Measurements from ENCODE around the gene PPARD. TPM values are rescaled to one million over a fixed set of nuclear protein-coding genes. Genes with fewer than 3 reads are reported as not detected.

PPARD gene
- total and polyA plus RNA-seq, 2 of the 13 experiments (the other 11 are each of a cell fraction or from before 2014, with no cell fraction given) = 6.1 to 13.3 TPM

DNA sequence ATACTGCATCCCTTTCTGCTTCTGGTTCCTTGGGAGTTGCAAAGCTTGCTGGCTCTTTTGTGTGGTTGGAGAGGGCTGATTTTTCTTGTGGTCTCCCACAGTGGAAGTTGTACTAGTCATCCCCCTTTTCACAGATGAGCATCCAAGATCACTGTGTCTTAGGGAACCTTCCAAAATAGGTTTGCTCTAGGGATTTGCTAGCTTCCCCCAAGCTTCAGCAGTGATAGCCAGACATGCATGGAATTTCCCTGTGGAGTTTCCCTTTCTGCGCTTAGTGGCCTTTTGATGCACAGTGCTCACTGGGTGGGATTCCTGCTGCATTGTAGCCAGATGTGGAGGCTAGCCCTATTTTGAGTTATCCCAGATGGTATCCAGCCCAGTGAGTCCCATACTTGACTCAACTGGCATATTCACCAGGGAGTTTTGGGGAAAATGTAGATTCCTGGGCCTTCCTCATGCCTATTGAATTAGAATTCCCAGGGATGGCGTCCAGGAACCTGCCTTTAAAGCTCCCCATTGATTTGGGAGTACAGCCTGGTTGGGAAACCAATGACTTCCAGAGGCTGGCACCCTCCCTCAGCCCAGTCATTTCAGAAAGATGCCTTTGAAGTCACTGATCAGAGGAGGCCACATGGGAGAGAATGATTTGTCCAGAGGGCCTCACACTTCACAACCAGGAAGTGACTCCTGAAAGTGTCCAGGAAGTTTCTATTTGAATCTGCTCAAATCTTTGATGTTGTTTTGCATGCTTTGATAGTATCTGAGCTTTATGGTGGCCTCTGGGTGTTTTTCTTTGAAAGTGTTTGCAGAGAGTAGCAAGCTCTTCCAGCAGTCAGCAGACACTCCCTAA is 25.9 kb downstream of the PPARD start (continued):
- TF ChIP-seq SNAI1 (CRISPR knock-in tag; IDR thresholded peaks at IDR 0.05; ENCODE audit: borderline replicate concordance) = no peak
- no peak for TF ChIP-seq ZNF670 (CRISPR knock-in tag; IDR thresholded peaks at IDR 0.05; ENCODE audit: borderline replicate concordance)
- TF ChIP-seq ZNF30 (CRISPR knock-in tag; IDR thresholded peaks at IDR 0.05) = no peak
- TF ChIP-seq, protein P1, sequence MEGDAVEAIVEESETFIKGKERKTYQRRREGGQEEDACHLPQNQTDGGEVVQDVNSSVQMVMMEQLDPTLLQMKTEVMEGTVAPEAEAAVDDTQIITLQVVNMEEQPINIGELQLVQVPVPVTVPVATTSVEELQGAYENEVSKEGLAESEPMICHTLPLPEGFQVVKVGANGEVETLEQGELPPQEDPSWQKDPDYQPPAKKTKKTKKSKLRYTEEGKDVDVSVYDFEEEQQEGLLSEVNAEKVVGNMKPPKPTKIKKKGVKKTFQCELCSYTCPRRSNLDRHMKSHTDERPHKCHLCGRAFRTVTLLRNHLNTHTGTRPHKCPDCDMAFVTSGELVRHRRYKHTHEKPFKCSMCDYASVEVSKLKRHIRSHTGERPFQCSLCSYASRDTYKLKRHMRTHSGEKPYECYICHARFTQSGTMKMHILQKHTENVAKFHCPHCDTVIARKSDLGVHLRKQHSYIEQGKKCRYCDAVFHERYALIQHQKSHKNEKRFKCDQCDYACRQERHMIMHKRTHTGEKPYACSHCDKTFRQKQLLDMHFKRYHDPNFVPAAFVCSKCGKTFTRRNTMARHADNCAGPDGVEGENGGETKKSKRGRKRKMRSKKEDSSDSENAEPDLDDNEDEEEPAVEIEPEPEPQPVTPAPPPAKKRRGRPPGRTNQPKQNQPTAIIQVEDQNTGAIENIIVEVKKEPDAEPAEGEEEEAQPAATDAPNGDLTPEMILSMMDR (CRISPR knock-in tag; IDR thresholded peaks at IDR 0.05) = no peak
- TF ChIP-seq SKI (IDR thresholded peaks at IDR 0.05; ENCODE audit: partially characterized antibody) = peak; percentile 44
- no peak for TF ChIP-seq CEBPG (CRISPR knock-in tag; IDR thresholded peaks at IDR 0.05)
- no peak for TF ChIP-seq ZFP90 (CRISPR knock-in tag; IDR thresholded peaks at IDR 0.05; ENCODE audit: borderline replicate concordance)
- TF ChIP-seq ELF3 (CRISPR knock-in tag; IDR thresholded peaks at IDR 0.05) = peak; percentile 100
- no peak for TF ChIP-seq NFE2 (CRISPR knock-in tag; IDR thresholded peaks at IDR 0.05)
- peak; percentile 32; the same call in 1 of the 2 replicates for TF ChIP-seq ATF1 (CRISPR knock-in tag; IDR thresholded peaks at IDR 0.05)
- TF ChIP-seq ZNF792 (CRISPR knock-in tag; IDR thresholded peaks at IDR 0.05) = peak; percentile 52; the same call in 1 of the 2 replicates
- no peak for TF ChIP-seq NFATC3 (CRISPR knock-in tag; IDR thresholded peaks at IDR 0.05)
- TF ChIP-seq, protein P2, sequence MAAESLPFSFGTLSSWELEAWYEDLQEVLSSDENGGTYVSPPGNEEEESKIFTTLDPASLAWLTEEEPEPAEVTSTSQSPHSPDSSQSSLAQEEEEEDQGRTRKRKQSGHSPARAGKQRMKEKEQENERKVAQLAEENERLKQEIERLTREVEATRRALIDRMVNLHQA (CRISPR knock-in tag; IDR thresholded peaks at IDR 0.05) = no peak
- TF ChIP-seq, protein P3, sequence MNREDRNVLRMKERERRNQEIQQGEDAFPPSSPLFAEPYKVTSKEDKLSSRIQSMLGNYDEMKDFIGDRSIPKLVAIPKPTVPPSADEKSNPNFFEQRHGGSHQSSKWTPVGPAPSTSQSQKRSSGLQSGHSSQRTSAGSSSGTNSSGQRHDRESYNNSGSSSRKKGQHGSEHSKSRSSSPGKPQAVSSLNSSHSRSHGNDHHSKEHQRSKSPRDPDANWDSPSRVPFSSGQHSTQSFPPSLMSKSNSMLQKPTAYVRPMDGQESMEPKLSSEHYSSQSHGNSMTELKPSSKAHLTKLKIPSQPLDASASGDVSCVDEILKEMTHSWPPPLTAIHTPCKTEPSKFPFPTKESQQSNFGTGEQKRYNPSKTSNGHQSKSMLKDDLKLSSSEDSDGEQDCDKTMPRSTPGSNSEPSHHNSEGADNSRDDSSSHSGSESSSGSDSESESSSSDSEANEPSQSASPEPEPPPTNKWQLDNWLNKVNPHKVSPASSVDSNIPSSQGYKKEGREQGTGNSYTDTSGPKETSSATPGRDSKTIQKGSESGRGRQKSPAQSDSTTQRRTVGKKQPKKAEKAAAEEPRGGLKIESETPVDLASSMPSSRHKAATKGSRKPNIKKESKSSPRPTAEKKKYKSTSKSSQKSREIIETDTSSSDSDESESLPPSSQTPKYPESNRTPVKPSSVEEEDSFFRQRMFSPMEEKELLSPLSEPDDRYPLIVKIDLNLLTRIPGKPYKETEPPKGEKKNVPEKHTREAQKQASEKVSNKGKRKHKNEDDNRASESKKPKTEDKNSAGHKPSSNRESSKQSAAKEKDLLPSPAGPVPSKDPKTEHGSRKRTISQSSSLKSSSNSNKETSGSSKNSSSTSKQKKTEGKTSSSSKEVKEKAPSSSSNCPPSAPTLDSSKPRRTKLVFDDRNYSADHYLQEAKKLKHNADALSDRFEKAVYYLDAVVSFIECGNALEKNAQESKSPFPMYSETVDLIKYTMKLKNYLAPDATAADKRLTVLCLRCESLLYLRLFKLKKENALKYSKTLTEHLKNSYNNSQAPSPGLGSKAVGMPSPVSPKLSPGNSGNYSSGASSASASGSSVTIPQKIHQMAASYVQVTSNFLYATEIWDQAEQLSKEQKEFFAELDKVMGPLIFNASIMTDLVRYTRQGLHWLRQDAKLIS (CRISPR knock-in tag; IDR thresholded peaks at IDR 0.05) = no peak
- TF ChIP-seq FIP1L1 (IDR thresholded peaks at IDR 0.05; ENCODE audit: borderline replicate concordance, insufficient read depth, low read depth, low read length) = no peak
- TF ChIP-seq ZNF557 (CRISPR knock-in tag; IDR thresholded peaks at IDR 0.05) = no peak
- TF ChIP-seq, protein P4, sequence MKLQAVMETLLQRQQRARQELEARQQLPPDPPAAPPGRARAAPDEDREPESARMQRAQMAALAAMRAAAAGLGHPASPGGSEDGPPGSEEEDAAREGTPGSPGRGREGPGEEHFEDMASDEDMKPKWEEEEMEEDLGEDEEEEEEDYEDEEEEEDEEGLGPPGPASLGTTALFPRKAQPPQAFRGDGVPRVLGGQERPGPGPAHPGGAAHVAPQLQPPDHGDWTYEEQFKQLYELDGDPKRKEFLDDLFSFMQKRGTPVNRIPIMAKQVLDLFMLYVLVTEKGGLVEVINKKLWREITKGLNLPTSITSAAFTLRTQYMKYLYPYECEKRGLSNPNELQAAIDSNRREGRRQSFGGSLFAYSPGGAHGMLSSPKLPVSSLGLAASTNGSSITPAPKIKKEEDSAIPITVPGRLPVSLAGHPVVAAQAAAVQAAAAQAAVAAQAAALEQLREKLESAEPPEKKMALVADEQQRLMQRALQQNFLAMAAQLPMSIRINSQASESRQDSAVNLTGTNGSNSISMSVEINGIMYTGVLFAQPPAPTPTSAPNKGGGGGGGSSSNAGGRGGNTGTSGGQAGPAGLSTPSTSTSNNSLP (IDR thresholded peaks at IDR 0.05; ENCODE audit: low read depth, low read length) = peak; percentile 93
- no peak for TF ChIP-seq ZNF678 (CRISPR knock-in tag; IDR thresholded peaks at IDR 0.05)
- TF ChIP-seq NCOA2 (CRISPR knock-in tag; IDR thresholded peaks at IDR 0.05) = peak; percentile 79
- peak; percentile 47; the same call in 1 of the 2 replicates for TF ChIP-seq FOXK1 (CRISPR knock-in tag; IDR thresholded peaks at IDR 0.05; ENCODE audit: borderline replicate concordance, low read depth)
- TF ChIP-seq RFX1 (IDR thresholded peaks at IDR 0.05) = no peak

Measured in HepG2 (cell line).